HG03097 (cell line): Measurements from ENCODE around the gene ANKRD30B.
"Not testable (repeated sequence)": the region's sequence is repeated elsewhere in the genome, so short reads cannot be mapped to it uniquely, and the experiment has no call there.

Source experiments
- ATAC-seq: cut with Tn5 transposase; IDR thresholded peaks from one replicate; pipeline ENCODE4 v1.9.1; 2021; ENCODE audit not compliant: unreplicated experiment, low FRiP score

The ANKRD30B gene, protein sequence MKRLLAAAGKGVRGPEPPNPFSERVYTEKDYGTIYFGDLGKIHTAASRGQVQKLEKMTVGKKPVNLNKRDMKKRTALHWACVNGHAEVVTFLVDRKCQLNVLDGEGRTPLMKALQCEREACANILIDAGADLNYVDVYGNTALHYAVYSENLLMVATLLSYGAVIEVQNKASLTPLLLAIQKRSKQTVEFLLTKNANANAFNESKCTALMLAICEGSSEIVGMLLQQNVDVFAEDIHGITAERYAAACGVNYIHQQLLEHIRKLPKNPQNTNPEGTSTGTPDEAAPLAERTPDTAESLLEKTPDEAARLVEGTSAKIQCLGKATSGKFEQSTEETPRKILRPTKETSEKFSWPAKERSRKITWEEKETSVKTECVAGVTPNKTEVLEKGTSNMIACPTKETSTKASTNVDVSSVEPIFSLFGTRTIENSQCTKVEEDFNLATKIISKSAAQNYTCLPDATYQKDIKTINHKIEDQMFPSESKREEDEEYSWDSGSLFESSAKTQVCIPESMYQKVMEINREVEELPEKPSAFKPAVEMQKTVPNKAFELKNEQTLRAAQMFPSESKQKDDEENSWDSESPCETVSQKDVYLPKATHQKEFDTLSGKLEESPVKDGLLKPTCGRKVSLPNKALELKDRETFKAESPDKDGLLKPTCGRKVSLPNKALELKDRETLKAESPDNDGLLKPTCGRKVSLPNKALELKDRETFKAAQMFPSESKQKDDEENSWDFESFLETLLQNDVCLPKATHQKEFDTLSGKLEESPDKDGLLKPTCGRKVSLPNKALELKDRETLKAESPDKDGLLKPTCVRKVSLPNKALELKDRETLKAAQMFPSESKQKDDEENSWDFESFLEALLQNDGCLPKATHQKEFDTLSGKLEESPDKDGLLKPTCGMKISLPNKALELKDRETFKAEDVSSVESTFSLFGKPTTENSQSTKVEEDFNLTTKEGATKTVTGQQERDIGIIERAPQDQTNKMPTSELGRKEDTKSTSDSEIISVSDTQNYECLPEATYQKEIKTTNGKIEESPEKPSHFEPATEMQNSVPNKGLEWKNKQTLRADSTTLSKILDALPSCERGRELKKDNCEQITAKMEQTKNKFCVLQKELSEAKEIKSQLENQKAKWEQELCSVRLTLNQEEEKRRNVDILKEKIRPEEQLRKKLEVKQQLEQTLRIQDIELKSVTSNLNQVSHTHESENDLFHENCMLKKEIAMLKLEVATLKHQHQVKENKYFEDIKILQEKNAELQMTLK (N-terminal part only)

DNA sequence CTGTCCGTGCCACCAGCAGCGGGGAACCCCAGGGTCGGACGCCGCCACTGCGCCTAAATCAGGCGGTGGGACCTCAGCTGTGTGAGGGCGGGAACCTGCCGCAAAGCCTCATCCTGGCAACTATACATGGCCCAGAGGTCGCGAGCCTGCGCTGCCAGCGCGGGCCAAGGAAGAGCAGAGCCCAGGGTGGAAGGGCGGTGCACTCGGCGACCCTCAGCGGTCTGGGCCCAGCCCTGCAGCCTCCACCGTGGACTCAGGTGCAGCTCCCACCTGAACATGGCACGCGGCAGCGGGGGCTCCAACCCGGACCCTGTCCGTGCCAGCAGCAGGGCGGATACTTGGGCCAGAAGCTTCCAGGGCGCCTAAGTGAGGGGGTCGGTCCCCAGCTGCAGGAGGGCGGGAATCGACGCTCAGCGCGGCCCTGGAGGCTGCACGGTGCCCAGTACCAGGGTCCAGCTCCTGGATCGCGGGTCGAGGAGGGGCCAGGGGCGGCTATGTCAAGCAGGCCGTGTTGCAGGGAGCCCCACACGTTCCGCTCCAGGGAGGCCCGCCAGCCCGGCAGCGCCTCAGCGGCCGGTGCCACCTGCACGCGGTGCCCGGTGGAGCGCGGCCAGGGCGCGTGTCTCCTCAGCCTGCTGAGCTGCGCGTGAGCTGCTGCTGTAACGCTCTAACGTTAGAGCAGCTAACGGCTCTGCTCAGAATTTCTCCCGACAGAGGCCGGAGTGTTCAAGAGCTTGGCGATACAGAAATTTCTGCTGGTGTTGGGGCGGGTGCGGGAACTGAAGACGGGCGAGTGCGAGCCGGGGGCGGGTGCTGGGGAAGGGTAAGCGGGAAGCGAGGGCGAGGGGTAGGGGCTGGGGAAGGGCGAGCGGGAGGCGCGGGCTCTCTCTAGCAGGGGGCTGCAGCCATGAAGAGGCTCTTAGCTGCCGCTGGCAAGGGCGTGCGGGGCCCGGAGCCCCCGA is at the start of gene ANKRD30B:
Gene ANKRD30B, plus strand, starts transcription at position 660 of the 962 bp plus-strand sequence. Its CDS starts 248 bp downstream, at position 908.
- ATAC-seq = no peak

DNA sequence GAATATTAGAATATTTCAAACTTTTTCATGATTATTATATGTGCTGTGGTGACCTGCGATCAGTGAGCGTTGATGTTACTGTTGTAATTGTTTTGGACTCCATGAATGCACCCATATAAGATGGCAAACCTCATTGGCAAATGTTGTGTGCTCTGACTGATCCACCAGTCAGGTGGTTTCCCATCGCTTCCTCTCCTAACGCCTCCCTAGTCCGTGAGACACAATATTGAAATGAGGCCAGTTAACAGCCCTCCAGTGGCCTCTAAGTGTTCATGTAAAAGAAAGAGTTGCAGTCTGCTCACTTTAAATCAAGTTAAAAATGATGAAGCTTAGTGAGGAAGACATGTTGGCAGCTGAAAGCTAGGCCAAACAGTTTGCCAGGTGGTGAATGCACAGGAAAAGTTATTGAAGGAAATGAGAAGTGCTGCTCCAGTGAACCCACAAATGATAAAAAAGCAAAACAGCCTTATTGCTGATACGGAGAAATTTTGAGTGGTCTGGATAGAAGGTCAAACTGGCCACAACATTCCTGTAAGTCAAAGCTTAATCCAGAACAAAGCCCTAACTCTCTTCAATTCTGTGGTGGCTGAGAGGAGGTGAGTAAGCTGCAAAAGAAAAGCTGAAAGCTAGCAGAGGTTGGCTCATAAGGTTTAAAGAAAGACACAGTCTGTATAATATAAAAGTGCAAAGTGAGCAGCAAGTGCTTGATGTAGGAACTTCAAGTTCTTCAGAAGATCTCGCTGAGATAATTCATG is 46.5 kb upstream of the ANKRD30B start:
- not testable (repeated sequence) for ATAC-seq

GRCh38 chr18:14709761-14710160 is 38.2 kb upstream of the ANKRD30B start:
- ATAC-seq = not testable (repeated sequence)

GRCh38 chr18:14721569-14721968 is 26.4 kb upstream of the ANKRD30B start:
- not testable (repeated sequence) for ATAC-seq

DNA sequence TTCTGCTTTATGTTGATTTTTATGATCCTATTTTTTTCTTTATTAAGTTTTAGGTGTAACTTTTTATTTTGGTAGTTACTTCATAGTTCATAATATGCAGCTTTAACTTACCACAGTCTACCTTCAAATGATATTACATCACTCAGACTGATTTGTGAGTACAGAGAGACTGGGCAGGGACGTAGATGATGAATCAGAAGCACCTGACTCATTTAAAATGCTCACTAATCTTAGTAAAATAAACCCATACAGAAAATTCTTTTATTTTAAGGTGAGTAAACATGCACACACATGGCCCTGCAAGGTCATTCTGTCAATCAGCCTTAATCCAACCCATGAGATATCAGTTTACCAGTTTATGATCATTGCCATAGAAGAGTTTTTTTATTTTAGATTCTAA is 8.9 kb upstream of the ANKRD30B start:
- ATAC-seq = not testable (repeated sequence)

DNA sequence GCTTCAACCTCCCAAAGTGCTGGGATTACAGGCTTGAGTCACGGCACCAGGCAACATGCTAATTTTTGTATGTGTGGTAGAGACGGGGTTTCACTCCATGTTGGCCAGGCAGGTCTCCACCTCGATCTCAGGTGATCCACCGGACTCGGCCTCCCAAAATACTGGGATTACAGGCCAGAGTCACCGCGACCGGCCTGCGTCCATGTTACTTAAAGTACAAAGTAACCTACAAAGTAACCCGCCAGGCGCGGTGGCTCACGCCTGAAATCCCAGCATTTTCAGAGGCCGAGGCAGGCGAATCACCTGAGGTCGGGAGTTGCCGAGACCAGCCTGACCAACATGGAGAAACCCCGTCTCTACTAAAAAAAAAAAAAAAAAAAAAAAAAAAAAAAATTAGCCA is 1.1 kb upstream of the ANKRD30B start:
- no peak for ATAC-seq

DNA sequence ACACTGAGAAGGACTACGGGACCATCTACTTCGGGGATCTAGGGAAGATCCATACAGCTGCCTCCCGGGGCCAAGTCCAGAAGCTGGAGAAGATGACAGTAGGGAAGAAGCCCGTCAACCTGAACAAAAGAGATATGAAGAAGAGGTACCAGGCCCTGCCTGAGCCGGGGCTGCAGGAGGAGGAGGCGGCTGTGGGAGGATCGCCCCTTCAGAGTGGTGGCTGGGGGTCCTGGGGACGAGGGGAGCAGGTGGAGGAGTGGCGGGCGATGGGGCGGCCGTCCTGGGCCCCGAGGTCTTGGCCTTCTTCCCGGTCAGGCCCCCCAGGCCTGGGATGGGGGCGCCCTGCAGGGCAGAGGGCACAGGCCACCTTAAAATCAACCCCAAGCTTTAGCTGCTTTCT is 524 bp downstream of the ANKRD30B start:
- no peak for ATAC-seq

- not testable (repeated sequence) for ATAC-seq
Observed at GRCh38 chr18:14763566-14763965, 15.6 kb downstream of the ANKRD30B start.

- ATAC-seq = no peak
Observed at GRCh38 chr18:14767474-14767873, 19.5 kb downstream of the ANKRD30B start.

DNA sequence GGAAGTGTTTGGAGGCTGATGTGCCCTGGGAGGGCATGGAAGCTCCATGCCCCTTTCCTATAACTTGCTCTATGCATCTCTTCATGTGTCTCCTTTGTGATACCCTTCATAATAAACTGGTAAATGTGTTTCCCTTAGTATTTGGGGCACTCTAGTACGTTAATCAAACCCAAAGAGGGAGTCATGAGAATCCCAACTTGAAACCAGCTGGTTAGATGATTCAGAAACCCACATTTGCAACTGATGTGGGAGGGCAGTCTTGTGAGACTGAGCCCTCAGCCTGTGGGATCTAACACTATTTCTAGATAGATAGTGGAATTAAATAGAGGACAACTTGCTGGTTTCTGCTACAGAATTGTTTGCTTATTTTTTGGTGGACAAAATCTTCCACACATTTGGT is 20.3 kb downstream of the ANKRD30B start:
- no peak for ATAC-seq

DNA sequence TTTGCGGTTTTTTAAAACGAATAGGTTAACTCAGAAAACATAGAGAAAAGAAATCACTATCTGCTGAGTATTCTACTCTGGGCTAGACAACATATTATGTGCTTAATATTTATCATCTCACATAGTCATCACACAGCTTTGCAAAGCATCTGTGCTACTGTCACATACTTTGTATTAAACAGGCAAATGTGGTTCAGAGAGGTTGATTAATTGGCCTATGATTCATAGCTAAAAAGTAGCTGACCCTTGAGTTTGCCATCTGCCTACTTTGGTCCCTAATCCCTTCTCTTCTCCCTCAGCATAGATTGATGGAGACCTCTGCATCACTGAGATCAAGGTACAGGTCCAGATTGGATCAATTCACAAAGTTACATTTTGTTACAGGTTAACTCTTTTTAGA is 21.4 kb downstream of the ANKRD30B start:
- no peak for ATAC-seq

- ATAC-seq = no peak
Observed at GRCh38 chr18:14776801-14777200, 28.8 kb downstream of the ANKRD30B start.

DNA sequence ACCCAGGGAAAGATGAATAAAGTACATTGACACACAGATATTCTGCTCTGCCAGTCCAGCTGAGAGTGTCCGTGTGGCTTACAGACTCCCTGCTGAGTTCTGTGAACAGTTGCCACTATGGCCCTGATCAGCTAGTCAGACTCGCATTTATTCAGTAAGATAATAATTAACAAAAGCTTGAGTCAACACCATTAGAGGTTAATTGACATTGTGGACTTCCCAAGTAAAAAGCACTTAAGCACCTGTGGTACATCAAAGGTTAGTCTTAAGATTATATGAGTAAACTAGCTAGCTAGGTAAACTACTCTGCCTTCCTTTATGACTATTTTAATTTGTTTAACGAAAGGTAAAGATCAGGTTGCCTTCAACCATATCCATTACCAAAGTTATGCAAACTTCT is 33.7 kb downstream of the ANKRD30B start:
- ATAC-seq = no peak

- no peak for ATAC-seq
Observed at GRCh38 chr18:14784133-14784532, 36.2 kb downstream of the ANKRD30B start.

DNA sequence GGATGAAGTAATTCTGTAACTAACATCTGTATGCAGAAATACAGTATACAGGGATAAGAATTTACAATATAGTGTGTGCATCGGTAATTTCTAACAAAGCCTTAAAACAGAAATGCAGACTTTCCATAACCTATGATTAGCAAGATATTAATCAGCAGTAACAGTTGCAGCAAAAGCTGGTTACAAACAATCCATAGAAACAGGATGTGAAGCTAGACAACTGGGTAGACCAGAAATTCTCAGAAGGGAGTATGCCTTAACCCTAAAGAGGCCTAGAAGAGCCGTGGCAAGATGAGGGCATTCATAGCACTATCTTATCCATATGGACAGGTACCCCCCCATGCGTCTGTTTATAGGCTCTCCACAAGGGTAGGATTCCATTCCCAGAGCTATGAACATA is 48.9 kb downstream of the ANKRD30B start:
- ATAC-seq = not testable (repeated sequence)

- ATAC-seq = not testable (repeated sequence)
Observed at GRCh38 chr18:14797969-14798764, 50.2 kb downstream of the ANKRD30B start.

GRCh38 chr18:14811081-14811480 is 63.1 kb downstream of the ANKRD30B start:
- not testable (repeated sequence) for ATAC-seq
